GM15510 (cell line): Measurements from ENCODE around the gene KISS1.

Source experiments
- POLR2A ChIP-seq: IDR thresholded peaks from 3 replicates; pipeline ENCODE4 v1.6.1; 2011; ENCODE audit warnings: borderline replicate concordance; ENCODE audit not compliant: insufficient read length; ENCODE audit errors: extremely low read depth

Gene KISS1

DNA sequence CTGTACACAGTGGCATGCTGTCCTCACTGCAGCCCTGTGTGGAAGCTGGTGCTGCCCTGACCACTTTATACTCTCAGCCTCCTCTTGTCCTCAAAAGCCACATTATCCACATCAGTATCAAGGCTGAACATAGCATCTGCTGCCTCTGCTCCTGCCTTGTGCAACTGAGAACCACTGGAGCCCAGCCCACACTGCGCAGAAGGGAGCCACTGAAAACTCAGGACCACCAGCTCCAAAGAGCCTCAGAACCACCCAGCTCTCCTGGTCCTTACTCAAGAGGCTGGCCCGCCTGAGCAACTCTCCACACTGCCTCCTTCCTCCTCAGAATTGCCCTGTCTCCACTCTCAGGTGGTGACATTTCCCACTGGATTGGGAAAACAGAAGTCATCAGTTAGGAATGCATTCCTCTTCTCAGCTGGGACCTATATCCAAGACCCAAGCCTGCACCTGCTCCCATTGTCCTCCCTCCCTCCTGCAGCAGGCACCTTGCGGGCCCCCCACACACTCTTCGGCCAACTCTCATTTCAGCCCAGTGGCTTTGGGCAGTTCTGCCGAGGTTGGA, 7.0 kb upstream of the KISS1 start:
- no peak for TF ChIP-seq POLR2A

DNA sequence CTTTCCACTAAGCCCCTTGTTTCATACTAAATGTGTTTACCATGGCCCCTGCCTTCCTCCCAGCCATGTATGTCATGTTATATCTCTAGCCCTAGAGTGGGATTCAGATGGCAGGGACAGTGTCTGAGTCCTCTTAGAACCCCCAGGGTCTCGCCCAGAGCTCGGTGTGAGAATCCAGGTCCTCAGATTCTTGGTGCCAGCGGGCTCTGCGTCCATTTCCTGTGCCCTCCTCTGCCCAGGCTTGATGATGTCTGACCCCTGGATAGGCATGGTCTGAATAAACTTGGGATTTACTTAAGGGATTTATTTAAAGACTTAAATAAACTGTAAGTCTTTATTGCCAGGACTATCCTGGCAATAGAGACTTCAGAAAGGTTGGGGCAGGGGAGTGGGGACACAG, 6.2 kb upstream of the KISS1 start:
- TF ChIP-seq POLR2A: no peak

DNA sequence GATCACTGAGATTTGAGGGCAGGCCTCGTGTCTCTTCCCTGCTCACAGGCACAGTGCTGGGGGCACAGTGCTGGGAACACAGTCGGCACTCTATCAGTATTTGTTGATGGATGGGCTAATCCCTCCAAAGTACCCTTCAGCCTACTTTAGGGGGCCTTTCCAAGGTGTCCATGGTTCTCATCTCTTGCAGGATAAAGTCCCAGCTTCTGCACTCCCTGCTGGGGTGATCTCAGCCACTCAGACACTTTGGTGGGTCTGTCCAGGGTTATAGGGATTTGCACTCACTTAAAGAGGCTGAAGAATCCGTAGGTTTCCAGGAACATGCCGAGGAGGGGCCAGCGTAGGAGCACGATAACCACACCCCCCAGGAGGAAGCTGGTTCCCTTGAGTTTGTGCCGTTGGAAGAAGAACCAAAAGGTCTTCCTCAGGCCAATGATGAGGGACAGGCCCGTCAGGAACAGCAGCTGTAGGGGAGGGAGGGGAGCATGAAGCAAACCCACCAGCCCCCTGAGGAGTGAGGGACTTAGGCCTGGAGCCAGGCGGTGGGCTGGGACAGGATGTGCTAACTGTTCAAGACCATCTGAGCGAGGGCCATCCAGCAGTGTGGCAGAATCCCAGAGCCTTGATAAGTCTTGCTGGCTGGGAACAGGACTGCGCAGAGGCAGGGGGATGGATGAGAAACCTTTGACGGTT, 5.2 kb upstream of the KISS1 start:
- no peak for TF ChIP-seq POLR2A

DNA sequence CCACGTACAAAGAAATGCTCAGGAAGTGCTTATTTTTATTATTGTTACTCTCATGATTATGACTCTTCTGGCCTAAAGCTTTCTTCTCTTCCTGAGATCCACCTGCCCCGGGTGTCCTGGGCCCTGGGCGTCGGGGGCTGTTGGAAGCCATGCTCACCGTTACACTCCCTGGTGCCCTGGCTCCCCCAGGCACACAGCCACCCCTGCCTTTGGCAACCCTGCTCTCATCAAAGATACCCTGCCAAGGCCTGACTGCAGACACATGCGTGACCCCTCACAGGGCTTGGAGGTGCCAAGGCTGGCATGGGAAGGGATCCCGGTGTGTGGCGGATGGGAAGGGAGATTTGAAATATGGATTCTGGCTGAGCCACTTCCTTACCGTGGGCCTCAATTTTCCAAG, 3.3 kb upstream of the KISS1 start:
- TF ChIP-seq POLR2A: no peak

DNA sequence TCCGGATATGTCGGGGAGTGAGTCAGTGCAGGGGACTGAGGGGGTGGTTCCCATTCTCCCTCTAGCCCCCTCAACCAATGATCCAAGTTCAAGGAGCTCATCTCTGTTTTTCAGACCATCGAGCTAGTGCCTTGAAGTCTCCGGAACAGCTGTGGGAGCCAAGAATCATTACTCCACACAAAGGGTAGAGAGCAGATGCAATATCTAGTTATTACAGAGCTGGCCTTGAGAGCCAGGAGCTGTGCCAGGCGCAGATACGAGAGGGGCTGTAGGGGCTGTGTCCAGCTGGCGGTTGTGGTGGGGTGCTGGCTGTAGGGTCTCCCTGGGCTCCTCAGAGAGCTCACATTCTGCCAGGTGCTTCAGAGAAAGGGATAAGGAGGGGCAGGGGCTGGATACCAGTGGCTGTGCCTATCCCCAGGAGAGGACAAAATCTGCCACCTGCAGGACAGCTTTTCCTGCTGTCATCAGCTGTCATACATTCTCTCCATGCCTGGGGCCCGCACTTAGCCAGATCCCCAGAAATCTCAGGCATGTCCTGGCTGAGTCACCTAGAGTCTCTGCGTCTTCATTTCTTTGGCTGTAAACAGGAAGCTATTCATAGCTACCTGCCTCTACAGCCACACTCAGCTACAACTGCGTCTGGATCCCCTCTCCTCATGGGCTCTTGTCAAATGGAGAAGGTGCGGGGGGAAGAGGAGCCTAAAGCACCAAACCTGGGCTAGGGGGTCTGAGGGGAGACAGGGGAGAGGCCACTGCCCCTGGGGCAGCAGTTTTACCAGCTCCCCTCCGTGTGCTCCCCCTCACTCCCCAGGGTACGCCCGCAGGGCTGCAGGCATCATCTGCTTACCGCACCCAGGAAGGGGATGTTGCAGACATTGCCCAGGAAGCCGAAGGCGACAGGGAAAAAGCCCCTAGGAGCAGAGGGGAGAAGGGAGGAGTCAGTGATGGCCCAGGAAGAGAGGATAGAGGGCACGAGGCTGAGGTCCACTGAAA, 2.4 kb upstream of the KISS1 start:
- no peak for TF ChIP-seq POLR2A

DNA sequence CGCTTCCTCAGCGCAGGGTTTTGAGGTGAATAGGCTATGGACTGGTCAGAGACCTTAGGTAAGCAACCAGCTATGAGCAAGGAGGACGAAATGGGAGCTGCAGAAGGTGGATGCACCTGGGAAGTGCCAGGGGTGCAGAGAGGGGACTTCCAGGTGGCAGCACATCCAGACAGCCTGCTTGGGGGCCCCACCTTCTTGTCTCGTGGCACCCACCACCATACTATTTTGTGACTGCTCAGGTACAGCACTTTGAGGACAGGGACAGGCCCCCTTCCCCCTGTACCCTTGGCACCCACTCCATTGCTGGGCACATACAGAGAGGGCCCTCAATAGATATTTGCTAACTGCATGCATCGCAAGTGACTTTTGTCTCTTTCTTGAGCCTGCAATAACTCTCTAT, 777 bp upstream of the KISS1 start:
- TF ChIP-seq POLR2A: no peak

DNA sequence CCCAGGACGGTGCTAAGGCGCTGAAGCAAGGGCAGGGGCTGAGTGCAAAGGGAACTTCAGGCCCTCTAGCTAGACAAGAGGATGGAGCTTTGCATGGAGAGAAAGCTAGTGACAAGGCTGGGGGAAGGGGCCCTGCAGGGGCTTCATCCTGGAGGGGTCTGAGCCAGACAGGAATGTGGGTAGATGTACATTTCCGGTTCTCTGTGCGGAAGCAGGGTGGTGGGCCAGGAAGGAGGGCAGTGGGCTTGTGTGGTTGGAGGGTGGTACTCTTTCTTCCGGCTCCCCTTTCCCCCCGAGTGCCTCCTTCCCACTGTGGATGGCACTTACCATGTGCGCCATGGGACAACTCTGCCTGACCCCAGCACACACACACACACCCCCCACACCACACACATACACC, 1.5 kb downstream of the KISS1 start:
- no peak for TF ChIP-seq POLR2A

DNA sequence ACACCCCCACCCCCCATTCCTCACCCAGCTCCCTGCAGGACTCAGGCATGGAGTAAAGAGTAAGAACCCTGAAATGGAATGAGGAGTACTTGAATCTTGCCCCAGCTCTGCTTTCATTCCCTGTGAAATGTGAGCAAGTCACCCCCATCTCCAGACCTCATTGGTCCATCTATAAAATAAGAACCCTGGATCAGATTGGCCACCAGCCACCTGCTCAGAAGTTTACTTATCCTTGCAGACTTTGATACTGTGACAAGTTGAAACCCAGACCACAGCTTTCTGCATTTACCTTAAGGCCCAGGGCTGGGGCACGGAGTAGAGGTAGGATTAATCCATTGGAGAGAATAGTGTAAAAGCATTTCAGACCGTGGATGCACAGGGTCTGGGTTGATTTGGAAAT, 2.2 kb downstream of the KISS1 start:
- TF ChIP-seq POLR2A: no peak

DNA sequence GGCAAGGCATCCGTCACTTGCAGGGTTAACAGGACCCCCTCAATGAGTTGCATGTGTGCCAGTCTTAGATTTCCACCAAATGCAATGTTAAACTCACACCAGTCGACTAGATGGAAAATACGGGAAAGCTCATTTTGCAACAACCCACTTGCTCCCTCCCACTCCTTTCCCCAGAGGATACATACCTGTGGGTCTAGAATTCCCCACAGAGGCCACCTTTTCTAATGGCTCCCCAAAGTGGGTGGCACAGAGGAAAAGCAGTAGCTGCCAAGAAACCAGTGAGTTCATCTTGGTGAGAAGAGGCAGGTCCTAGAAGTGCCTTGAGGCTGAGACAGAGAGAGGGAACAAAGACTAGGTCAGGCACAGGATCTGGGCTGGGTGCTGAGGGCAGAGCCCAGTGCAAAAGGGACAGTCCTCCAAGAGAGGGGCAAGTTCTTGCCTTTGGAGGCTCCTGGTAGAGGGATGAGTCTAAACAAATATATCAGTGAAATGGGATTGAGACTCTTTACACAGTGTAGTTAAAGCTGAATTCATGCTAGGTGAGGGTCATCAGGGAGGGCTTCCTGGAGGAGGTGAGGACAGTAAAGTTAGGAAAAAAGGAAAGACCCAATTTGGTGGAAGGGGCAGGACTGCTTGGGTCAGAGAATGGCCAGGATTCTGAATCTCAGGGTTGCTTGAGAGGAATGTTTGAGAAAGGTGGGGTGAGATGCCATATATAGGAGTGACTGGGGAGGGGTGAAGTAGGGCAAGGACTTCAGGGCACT, 3.5 kb downstream of the KISS1 start:
- no peak for TF ChIP-seq POLR2A

DNA sequence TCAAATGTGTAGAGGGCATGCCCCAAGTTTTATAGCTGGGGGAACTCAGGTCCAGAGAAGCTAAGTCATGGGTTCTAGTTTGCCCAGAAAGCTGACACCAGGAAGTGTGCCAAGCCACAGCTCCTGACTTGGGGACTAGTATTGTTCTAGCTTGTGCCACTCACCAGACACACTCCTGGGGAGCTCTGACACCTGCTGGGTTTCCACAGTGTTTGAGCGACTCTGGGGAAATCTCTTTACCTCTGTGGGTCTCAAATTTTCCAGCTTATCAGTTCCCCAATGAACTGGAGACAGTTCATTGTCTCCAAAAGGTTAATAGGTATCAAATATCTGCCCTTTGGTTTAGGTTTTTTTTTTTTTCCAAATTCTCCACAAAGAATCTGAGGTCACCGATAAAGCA, 4.2 kb downstream of the KISS1 start:
- no peak for TF ChIP-seq POLR2A

DNA sequence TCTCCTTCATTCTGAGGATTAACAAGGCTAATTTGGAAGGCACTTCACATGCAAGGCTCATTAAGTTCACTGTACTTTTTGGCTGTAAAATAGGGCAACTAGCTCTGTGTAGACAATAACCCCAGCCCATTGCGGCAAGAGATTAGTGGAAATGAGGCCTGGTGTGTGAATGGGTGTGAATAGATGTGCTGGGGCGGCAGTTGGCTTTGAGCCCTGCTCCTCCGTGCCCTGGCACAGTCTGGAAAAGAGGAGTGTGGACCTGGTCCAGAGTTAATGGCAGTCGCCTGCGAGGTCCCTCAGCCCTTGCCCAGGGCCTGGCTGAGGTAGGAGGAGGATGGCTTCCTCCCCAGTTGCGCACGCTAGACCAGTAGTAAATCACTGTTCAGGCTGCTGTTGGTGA, 4.8 kb downstream of the KISS1 start:
- TF ChIP-seq POLR2A: no peak

DNA sequence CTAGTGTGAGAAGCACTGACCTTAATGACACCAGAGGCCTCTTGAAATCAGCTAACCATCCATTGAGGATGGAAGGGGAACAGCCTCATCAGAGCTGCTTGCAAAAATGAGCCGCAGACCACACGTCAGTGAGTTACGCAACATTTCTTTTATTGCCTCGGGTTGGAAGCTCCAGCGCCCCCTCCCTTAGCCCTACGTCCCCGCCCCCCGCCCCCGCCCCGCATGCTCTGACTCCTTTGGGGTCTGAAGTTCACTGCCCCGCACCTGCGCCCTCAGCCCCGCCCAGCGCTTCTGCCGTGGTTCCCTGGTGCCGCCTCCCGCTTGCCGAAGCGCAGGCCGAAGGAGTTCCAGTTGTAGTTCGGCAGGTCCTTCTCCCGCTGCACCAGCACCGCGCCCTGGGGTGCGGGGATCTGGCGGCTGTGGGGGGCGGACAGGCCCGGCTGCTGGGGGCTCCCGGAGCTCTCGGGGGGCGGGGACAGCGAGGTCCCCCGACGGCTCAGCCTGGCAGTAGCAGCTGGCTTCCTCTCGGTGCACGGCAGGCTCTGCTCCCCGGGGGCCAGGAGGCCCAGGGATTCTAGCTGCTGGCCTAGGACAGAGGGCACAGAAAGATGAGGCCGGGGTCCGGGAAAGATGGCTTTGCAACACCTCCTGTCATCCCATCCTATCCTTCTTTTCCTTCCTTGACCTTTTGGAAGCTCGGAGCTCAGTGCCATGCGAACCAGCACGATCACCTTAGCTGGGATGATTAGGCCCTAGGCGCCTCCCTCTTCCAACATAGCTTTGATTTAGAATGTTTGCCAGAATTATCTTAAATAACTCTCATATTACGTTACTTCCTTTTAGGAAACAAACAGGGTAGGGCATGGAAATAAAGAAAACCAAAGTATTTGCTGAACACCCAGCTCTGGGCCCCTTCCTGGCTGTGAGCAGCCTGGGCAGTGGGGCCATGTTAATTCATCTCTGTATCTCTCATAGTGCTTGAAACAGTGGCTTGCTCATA, 5.8 kb downstream of the KISS1 start:
- TF ChIP-seq POLR2A: no peak

DNA sequence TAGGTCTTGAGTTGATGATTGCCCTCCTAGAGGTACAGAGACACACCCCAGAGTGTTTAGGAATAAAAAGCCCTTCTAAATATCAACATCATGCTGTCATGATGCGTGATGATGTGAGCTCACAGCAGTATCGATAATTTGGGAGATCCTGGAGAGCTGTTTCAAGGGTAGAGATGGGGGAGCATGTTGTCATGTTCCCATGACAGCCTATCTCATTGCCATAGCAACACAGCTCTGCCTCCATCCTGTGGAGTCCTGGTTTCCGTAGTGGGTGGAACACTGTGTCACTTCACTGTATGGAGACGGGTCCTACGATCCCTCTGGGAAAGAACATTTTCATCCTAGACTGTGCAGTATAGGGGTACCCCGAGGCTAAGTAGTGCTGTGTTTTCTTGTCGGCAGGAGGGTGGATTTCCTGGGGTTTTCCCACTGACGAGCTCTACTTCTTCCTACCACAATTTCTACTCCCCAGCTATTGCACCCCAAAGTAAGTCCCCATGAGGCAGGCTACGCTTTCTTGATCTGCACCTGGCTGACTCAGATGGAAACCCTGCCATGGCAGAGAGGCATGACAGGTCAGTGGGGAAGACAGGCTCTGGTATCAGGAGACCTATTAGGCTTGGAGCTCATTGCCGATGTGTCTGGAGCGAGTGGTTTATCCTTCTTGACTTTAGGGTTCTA, 7.2 kb downstream of the KISS1 start:
- TF ChIP-seq POLR2A: no peak
